SK-MEL-5 (cell line): ENCODE results near the gene JMJD6. TPM values are rescaled to one million over a fixed set of nuclear protein-coding genes. Genes with fewer than 3 reads are reported as not detected.
"Not testable (repeated sequence)": the region's sequence is repeated elsewhere in the genome, so short reads cannot be mapped to it uniquely, and the experiment has no call there.

ENCODE experiments used
- DNase-seq: peaks from one replicate; pipeline ENCODE4 v3.0.0-alpha.2; 2016; ENCODE audit warnings: low read depth, low spot score
- in situ Hi-C: cut with HindIII; loops from 2 replicates; pipeline ENCODE4 v1.10.0; 2016; ENCODE audit warnings: low sequenced_read_pairs, high pct_unique_total_duplicates, low pct_unique_long_range_greater_than_20kb
- total RNA-seq: library from RNA; depleted of rRNA; stranded (reverse); fragments of >200 nt; shearing (Covaris generic); gene quantifications from 2 replicates; pipeline ENCODE4 v1.2.3, GENCODE V29; 2014

JMJD6 gene
- total RNA-seq, 1 experiment from 2014 or later, result 46.1 TPM

- in situ Hi-C loops, result loop anchor here (10.0 kb wide), 1 partner anchor 136 kb away; no protein-coding TSS in a partner anchor
- peak; percentile 71 for DNase-seq
Measured at GRCh38 chr17:76710863-76711611, 15.4 kb downstream of the JMJD6 start, which contains the start of gene MXRA7. TSS of gene MXRA7 (minus strand) at chr17:76710965. CDS start at chr17:76710946, 19 bp downstream.

- peak; percentile 38 for DNase-seq
- in situ Hi-C loops, result loop anchor here (10.0 kb wide), 1 partner anchor 135 kb away; no protein-coding TSS in a partner anchor
Measured at GRCh38 chr17:76709951-76710862, 16.2 kb downstream of the JMJD6 start.

- in situ Hi-C loops, result no loop called here
- no peak for DNase-seq
Measured at GRCh38 chr17:76709077-76709950, 17.1 kb downstream of the JMJD6 start.

GRCh38 chr17:76707985-76708807 lies 18.2 kb downstream of the JMJD6 start:
- in situ Hi-C loops, result no loop called here
- peak; percentile 59 for DNase-seq

GRCh38 chr17:76706817-76707216 lies 19.6 kb downstream of the JMJD6 start:
- in situ Hi-C loops, result no loop called here
- no peak for DNase-seq

- DNase-seq, result no peak
- in situ Hi-C loops, result no loop called here
Measured at GRCh38 chr17:76704805-76705204, 21.6 kb downstream of the JMJD6 start.

- in situ Hi-C loops, result no loop called here
- DNase-seq, result no peak
Measured at GRCh38 chr17:76702941-76703637, 23.3 kb downstream of the JMJD6 start.

- DNase-seq, result no peak
- in situ Hi-C loops, result no loop called here
Measured at GRCh38 chr17:76702076-76702475, 24.3 kb downstream of the JMJD6 start.

- in situ Hi-C loops, result no loop called here
- DNase-seq, result no peak
Measured at GRCh38 chr17:76701471-76701967, 24.9 kb downstream of the JMJD6 start.

GRCh38 chr17:76700617-76701470 lies 25.6 kb downstream of the JMJD6 start:
- DNase-seq, result no peak
- in situ Hi-C loops, result no loop called here

GRCh38 chr17:76700270-76700616 lies 26.2 kb downstream of the JMJD6 start:
- in situ Hi-C loops, result no loop called here

GRCh38 chr17:76698466-76698977 lies 27.9 kb downstream of the JMJD6 start:
- in situ Hi-C loops, DNase-seq: not testable (repeated sequence)

More at GRCh38 chr17:76700270-76700616, 26.2 kb downstream of the JMJD6 start:
- DNase-seq, result no peak

- in situ Hi-C loops, result no loop called here
- DNase-seq, result no peak
Measured at GRCh38 chr17:76697702-76698465, 28.5 kb downstream of the JMJD6 start.
